GM21528 (cell line): ENCODE data around the gene FRMD4A.

ENCODE experiments used
- ATAC-seq: cut with Tn5 transposase; IDR thresholded peaks from one replicate; pipeline ENCODE4 v1.9.1; 2021; ENCODE audit warnings: mild to moderate bottlenecking, moderate library complexity; ENCODE audit not compliant: unreplicated experiment, low FRiP score

The FRMD4A gene

DNA sequence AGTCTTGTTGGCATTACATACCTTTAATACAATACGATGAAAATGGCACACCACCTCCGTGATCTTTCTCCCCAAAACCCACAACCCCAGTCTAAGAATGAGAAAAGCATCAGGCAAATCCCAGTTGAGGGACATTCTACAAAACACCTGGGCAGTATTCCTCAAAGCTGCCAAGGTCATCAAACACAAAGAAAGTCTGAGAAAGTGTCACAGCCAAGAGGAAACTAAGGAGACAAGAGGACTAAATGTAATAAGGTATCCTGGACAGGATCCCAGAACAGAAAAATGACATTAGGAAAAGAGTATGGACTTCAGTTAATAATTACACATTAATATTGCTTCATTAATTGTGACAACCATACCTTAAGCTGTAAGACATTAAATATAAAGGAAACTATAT is 14.5 kb upstream of the FRMD4A start:
- ATAC-seq: no peak

DNA sequence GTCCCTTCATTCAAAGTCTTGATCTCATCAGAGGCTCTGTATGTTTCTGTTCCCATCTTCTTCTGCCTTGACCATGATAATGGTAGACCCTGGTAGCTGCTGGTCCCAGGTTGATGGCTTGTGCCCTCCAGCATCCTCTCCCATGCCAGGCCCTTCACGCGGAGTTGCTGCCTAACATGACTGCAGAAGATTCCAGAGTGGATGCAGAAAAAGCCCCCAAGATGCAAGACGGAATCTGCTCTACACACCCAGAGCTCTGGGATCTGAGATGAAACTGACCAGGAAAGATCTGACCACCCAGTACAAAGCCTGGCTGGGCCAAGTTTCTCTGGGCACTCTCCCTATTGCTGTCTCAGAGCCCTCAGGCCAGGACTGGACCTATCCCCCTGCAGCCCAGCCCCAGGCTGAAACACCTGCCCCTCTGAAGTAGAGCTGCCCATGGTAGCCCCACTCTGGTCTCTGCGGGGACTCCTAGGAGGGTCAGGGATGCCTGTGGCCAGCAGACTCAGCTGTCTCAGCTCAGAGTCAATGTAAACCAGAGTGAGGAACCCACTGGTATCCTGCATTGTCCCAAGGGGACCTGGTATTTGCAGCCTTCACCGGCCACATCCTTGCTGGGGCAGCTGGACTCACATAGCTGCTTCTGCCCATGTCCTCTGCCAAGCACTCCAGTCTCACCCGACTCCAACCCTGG is 9.5 kb upstream of the FRMD4A start:
- no peak for ATAC-seq

DNA sequence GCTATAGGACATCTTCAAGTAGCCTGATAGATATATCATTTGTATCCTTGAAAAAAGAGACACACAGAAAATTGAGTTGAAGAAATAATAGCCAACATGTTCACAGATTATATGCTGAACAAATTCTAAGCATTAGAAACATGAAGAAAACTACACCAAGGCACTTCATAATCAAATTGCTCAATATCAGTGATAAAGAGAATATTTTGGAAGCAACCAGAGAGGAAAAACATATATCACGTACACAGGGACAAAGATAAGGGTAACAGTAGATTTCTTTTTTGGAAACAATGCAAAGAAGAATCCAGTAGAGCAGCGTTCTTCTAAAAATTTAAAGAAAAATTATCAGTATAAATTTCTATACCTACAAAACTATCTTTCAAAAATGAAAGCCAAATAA is 6.0 kb upstream of the FRMD4A start:
- no peak for ATAC-seq

DNA sequence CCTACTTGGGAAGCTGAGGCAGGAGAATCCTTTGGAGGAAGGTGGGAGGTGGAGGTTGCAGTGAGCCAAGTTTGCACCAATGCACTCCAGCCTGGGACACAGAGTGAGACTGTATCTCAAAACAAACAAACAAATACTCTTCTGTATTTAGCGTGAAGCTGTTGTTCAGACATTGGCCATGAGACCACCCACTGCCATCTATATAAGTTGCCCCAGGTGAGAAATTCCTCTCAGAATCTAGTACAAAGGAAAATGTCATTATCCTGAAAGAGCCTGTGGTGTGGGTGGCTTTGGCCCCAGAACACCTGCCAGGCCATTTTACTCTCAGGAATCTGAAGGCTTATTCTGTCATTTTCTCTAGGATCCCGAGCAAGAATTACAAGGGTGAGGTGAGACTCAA is 4.0 kb upstream of the FRMD4A start:
- no peak for ATAC-seq

DNA sequence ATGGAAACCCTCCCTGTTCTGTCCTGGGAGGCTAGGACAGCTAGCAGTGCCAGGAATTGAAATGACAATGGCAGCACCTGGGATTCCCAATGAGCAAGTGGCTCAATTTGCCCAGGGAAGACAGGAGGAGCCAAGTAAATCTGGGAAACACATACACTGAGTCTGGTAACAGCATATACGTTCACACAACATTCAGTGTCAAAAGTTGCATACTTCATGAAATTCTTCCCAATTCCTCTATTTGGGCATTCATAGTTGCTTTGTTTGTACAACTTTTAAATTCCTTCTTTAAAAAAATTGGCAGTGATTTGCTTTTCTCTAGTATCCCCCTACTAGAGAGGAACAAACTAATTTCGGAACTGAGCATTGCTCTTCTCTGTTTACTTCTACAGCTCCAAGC is 2.9 kb upstream of the FRMD4A start:
- ATAC-seq: no peak

DNA sequence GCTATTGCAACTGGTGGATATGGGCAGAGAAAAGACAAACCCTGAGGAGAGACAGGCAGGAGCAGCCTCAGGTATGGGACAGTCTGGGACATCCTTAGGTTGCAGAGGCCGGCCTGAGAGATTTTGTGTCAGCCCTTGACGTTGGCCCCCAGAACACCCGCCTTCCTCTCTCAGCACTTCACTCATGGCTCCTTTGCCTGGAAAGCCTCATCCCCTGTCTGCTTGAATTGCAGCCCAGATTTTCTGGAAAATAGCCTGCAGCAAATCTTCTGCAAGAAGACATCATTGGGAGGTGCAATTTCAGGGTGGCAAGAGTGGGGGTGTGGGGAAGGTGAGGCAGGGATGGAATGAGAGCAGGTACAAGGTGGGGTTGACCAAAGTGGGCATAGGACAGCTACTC is 2.2 kb upstream of the FRMD4A start:
- no peak for ATAC-seq

DNA sequence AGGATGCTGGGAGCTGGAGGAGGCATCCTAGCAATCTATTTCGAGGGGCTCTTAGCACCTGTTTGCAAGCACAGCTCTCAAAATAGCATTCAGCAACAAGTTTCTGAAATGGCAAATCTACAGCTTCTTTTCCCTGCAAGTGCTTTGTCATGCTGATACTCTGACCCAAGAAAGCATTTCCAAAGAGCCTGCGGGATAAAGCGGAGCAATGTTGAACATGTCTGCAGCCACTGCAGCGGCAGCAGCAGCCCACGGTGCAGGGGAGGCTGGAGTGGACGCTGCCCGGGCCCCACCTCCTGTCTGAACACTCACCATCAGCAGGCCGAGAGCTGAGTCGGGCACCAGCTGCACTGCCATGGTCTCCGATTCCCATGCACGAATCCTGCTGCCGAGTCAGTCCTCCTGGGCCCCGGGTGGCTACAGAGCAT is 964 bp downstream of the FRMD4A start:
- ATAC-seq: no peak

DNA sequence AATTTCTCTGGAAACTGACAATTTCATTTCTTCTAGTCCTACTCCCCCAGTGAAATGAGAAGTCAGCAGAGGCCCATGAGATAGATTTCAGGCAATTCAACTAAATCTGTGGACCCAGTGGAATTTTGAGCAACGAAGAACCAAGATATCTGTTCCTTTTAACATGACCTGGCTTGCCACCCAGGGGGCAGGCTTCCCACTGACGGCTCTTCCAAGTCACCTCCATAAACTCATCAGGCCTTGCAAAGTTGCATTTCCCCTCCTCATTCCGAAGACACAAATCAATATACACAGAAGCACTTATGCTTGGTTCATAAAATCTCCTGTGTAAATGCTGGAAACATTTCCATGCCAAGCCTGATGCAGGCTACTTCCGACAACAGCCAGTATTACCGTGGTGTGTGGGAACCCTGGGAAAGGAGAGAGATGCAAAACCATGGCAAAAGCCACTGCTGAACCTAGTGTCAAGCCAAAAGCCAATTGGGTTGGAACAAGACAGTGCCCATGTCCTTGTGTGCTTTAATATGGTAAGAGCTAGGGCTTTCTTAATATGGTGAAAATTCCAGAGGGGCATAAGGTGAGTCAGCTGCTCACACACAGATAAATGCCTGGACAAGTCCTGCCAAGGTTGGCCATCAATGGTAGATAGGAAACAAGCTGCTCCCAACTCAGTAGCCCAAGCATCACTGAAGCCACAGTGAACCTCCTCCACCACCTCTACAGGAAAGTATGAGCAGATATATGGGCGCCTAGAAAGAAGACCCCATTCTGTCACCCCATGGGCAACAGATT is 1.6 kb downstream of the FRMD4A start:
- no peak for ATAC-seq

DNA sequence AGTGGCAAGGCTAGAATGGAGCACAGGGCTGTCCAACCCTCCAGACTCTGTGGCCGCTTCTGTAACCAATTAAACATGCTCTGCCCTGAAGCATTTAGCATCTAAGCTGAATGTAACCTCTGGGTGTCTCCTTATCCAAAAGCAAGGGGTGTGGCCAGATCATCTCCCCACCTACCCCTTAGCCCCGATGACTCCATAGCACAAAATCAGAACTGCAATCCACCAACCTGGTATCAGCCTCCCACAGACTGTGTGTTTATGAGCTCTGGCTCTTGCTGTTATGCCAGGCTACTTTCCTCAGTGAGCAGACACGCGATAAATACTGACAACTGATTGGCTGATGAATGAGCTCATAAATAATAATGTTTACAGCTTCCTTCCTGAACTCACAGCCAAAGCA is 3.2 kb downstream of the FRMD4A start:
- no peak for ATAC-seq

DNA sequence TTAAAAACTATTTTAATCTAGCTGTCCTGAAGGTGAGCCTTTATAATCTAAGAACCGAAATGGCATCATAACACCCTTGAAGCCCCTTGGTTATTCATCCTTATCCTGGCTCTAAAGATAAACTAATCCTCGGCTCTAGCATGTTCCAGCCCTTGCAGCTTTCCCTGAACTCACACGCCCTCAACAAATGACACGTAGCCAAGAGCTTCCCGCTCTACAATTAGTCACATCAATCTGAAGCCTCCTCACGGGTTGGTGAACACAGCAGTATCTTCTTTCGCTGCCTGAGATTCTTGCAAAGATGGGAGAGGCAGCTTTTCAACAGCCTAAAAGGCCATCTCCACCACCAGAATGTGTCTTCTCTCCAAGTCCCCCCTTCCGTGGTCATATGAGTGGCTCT is 4.1 kb downstream of the FRMD4A start:
- no peak for ATAC-seq

DNA sequence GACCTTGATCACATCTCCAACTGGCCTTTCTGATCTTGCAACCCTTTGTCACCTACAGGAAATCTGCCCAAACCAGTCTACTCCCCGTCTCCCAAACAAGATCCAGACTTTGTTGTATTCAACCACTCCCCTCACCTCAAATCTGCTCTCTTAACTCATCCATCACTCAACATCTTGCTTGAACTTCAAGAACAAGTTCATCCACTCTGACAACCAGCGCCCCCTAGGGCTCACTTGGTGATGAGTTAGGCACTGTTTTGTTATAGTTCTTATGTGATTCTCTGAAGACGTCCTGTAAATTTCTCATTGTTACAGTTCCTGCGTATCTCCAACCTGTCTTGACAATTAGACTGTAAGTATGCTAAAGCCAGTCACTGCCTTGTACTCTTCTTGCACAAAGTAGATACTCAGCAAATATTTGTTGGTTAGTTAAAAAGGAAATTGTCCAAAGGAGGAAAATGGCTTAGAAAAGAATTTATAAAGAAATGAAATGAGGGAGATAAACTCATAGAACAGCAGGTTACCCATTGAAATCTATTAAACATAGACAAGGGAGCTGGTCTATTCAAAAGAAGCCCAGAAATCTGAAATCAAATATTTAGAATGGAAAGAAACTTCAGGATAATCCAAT is 5.3 kb downstream of the FRMD4A start:
- ATAC-seq: no peak

DNA sequence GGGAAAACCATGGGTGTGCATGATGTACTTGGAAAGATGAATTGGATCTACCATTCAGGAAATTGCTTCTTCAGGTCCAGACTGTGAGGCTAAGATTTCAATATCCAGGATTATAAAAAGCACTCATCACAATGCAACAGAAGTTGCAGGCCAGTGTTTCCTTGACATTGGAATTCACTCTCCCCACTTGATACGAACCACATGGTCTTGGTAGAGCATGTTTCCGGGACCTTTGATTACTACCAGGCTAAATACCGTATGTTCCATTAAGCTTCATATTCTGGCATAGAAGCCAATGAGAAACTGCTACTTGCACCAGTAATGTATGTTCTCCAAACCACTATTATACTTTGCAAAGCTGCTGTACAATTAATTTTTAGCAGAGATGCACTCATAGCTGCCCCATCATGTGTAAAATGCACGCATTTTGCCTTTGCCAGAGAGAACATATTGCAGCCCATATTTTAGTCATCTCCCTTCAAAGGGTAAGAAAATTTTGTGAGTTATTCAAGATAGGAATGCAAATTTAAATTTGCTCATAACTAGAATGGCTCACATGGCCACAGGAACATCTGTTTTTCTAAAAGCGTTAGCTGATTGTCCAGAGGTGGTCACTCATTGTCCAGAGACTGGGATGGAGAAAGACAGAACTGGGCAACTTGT is 8.1 kb downstream of the FRMD4A start:
- ATAC-seq: no peak

DNA sequence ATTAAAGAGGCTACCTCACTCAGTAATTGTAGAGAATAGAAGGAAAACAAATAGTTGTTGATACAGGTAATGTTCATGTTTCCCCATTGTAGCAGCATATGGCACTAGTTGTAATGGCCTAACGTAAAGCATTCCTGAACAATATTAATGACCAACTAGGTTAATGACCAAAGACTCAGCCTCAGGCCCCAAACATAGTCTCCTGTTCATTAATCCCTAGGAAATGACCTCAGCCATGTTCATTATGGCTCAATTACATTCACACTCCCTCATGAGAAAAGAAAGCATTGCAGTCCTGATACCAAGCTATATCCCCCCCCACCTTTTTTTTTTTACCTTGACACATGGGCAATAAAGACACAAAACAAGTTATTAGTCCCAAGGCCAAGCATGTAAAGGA is 12.7 kb downstream of the FRMD4A start:
- ATAC-seq: no peak

DNA sequence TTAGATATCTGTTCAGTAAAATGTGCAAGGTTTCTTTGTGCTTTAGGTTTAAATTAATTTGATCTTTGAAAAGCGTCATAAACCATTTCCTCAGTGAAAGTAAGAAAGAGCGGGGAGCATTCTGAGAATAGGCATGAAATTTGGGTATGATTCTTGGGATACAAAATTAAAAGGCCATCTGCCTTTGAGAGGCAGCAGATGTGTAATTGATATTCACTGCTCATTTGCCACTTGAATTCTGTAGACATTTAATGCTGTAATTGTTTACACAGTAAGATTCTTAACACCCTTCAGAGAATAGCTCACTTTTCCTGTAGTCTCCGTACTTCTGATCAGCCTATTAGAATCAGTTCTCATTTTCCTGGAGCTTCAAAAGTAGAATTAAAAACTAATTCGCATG is 18.7 kb downstream of the FRMD4A start:
- no peak for ATAC-seq

DNA sequence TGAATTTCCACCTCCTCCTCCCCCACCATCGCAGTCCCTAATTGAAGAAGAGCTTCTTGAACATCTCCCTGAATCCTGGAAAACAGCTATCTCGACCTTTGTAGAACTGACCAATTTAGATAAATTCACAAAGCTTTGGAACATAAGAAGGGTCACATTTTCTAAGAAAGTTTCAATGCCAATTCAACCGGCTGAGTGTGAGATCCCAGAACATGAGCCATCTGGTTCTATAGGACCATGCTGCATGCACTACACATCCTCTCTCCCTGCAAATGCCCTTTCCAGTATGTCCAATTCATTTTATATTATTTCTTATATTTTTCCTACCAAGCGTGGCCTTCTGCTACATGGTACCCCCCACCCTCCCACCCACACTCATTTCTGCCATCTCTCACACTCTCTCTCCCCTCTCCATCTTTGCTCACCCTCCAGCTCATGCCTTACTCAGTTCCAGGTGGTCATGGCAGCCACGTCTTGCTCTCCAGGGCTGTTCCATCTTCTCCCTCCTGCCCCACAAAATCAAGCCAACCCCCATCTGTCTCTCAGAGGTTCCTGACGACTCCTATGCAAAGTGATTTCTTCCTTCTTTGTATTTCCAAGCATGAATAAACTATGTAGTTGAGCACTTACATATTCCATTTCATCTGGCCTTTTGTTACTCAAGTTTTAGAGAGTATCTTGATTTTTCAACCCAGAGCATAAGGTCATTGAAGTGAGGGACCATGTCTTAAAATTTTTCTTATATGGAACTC is 19.3 kb downstream of the FRMD4A start:
- ATAC-seq: no peak

DNA sequence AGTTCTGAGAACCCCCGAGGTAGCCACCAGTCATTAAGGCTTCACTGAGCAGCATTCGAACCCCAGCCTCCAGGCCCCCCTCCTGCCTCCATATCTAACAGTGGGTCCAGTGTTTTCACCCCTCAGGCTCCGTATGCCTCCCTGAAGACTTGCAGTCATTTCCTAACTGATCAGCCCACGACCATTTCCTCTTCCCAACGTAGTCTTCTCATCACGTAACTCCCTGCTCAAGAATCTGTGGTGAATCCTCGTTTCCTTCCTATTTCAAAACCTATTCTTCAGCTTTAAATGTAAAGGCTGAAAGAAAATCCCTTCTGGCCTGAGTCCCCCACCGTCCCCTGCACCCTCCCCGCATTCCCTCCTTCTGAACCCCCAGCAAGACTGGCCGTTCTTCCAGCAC is 21.1 kb downstream of the FRMD4A start:
- no peak for ATAC-seq

DNA sequence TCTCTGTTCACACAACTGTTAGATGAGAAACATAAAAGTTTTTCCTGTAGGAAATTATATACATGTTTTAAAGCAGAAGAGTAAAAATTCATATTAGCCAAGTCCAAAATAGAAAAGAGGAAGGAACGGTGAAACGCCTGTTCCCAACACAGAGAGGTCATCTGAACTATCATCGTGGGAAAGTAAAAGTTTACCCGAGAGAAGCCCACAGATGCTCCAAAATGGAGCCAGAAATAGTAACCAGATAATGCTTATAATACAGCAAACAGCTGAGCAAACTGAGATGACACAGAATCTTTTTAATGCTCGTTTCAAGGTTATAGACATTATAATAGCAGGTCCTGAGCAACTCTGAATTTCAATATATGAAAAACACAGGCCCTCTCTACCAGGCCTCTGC is 24.5 kb downstream of the FRMD4A start:
- no peak for ATAC-seq

DNA sequence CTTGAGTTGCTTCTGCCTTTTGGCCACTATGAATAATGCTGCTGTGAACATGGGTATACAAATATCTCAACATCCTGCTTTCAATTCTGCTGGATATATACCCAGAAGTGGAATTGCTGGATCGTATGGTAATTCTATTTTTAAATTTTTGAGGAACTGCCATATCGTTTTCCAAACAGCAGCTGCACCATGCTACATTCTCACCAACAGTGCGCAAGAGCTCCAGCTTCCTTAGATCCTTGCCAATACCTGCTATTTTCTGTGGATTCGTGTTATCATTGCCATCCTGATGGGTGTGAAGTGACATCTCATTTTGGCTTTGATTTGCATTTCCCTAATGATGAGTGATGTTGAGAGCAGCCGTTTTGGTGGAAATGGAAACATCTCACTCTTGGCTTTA is 26.7 kb downstream of the FRMD4A start:
- no peak for ATAC-seq

DNA sequence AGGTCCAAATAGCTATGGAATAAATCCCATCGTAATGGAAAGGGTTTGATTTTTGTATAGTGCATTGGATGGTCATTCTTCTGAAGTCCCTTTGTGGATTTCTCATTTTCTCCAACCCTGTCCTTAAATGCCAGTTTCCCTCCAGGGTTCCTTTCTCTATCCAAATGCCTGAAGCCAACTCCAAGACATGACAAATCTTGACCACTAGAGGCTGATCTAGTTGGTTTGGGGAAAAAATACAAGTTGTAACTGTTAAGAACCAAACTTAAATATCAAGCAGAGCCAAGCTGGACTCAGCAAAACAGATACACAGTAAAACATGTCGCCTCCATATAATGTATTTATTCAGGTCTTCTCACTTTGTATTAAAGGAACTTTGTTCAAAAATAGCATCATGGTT is 28.7 kb downstream of the FRMD4A start:
- ATAC-seq: no peak

DNA sequence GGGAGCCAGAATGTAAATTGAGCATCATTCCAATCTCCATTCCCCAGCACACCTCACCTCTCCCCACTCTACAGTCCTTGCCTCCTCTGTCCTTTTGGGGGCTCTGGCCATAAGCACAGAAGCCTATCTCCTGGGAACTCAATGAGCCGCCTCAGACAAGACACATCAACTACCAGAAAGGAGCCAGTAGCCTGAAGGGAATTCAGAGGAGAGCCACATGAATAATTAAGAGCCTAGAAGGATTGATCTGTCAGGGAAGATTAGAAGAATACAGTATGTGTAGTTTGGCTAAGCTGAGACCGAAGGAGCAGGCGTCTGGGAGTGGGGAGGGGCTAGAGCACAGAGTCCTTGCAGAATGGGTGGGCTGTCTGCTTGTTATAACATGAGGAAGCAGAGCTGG is 31.2 kb downstream of the FRMD4A start:
- ATAC-seq: no peak
